NCI-H524 treated with DMSO at 0.1 percent for 48 hours (cell line): ENCODE data around the gene CHST6.
"Not testable (repeated sequence)": the region's sequence is repeated elsewhere in the genome, so short reads cannot be mapped to it uniquely, and the experiment has no call there.

Experiments
- DNase-seq: peaks from one replicate; lab custom pipeline; 2025; lab: John Stamatoyannopoulos, UW

Gene CHST6

GRCh38 chr16:75502916-75503605 lies 7.8 kb upstream of the CHST6 start:
- DNase-seq = no peak

GRCh38 chr16:75501820-75502219 lies 6.6 kb upstream of the CHST6 start:
- DNase-seq = not testable (repeated sequence)

- DNase-seq = no peak
Measured at GRCh38 chr16:75501359-75501758, 6.1 kb upstream of the CHST6 start.

- not testable (repeated sequence) for DNase-seq
Measured at GRCh38 chr16:75498605-75499322, 3.5 kb upstream of the CHST6 start.

- no peak for DNase-seq
Measured at GRCh38 chr16:75497558-75497957, 2.3 kb upstream of the CHST6 start.

- no peak for DNase-seq
Measured at GRCh38 chr16:75494661-75495075, 573 bp downstream of the CHST6 start.

- DNase-seq = no peak
Measured at GRCh38 chr16:75494184-75494583, 1.1 kb downstream of the CHST6 start.

- DNase-seq = no peak
Measured at GRCh38 chr16:75491876-75492275, 3.4 kb downstream of the CHST6 start.

- DNase-seq = no peak
Measured at GRCh38 chr16:75488322-75488721, 6.9 kb downstream of the CHST6 start.

GRCh38 chr16:75486676-75487313 lies 8.4 kb downstream of the CHST6 start:
- no peak for DNase-seq

- DNase-seq = no peak
Measured at GRCh38 chr16:75486014-75486675, 9.1 kb downstream of the CHST6 start.

GRCh38 chr16:75485230-75486013 lies 9.8 kb downstream of the CHST6 start:
- no peak for DNase-seq

GRCh38 chr16:75483222-75483621 lies 12.0 kb downstream of the CHST6 start:
- DNase-seq = no peak

- DNase-seq = no peak
Measured at GRCh38 chr16:75482434-75483205, 12.6 kb downstream of the CHST6 start.

GRCh38 chr16:75481475-75481874 lies 13.8 kb downstream of the CHST6 start:
- no peak for DNase-seq

- DNase-seq = no peak
Measured at GRCh38 chr16:75479421-75479990, 15.7 kb downstream of the CHST6 start.

- no peak for DNase-seq
Measured at GRCh38 chr16:75478480-75479345, 16.5 kb downstream of the CHST6 start.

- no peak for DNase-seq
Measured at GRCh38 chr16:75477680-75478473, 17.4 kb downstream of the CHST6 start.

- DNase-seq = no peak
Measured at GRCh38 chr16:75476817-75477216, 18.4 kb downstream of the CHST6 start.
